Endothelial cell of umbilical vein (primary cell): ENCODE results near the gene GRAMD4. TPM values are rescaled to one million over a fixed set of nuclear protein-coding genes. Genes with fewer than 3 reads are reported as not detected.

Experiments used
- BruUV-seq: library from RNA; stranded (reverse); fragments of 400-500 nt; replicated peaks from 2 replicates; lab custom pipeline; 2021; lab: Mats Ljungman, UMichigan
- CTCF ChIA-PET: fragments of 300-600, 350-600 bp; sonication (Branson Sonifier 250); formaldehyde crosslinking; loops from one replicate; lab custom pipeline; 2021; ENCODE audit warnings: antibody characterized with exemption, inconsistent platforms; lab: Charles Lee
- POLR2A ChIA-PET: fragments of 300-600, 350-600 bp; sonication (Branson Sonifier 250); formaldehyde crosslinking; loops from one replicate; lab custom pipeline; 2021; ENCODE audit warnings: antibody characterized with exemption, inconsistent platforms; lab: Charles Lee
- DNase-seq: peaks from one replicate; pipeline ENCODE4 v3.0.0-alpha.2; 2011; ENCODE audit warnings: low read depth, low spot score
- FAIRE-seq: peaks from 2 replicates; lab custom pipeline; 2011; peaks lifted over from hg19 to GRCh38; lab: Jason Lieb, UNC
- H2AFZ ChIP-seq: 2 replicates; pipeline ENCODE4 v1.6.0; 2012; ENCODE audit warnings: low read depth, low read length, control low read depth, inconsistent platforms
- H3K27ac ChIP-seq: 2 replicates; pipeline ENCODE4 v1.5.1; 2011; ENCODE audit warnings: low read depth, mild to moderate bottlenecking, control low read depth, low read length, moderate library complexity; ENCODE audit not compliant: insufficient read depth
- H3K27me3 ChIP-seq, 2 experiments: 2 replicates each; pipeline versions ENCODE4 v1.6.0 to v1.6.1; 2011; ENCODE audit warnings: low read length in 2 of 2, mixed read lengths in 1 of 2; ENCODE audit not compliant: control insufficient read depth in 2 of 2, insufficient read depth in 2 of 2
- H3K36me3 ChIP-seq, 2 experiments: 2 replicates in 1 of 2; 3 replicates in 1 of 2; pipeline ENCODE4 v1.5.1; 2011; ENCODE audit warnings: low read length in 2 of 2, mild to moderate bottlenecking in 1 of 2, moderate library complexity in 1 of 2; ENCODE audit not compliant: control insufficient read depth in 2 of 2, insufficient read depth in 2 of 2; ENCODE audit errors: extremely low read depth in 1 of 2
- H3K4me1 ChIP-seq: 3 replicates; pipeline ENCODE4 v1.5.1; 2011; ENCODE audit warnings: mild to moderate bottlenecking, low read length; ENCODE audit not compliant: control insufficient read depth, insufficient read depth; ENCODE audit errors: extremely low read depth
- H3K4me2 ChIP-seq: 2 replicates; pipeline ENCODE4 v1.6.1; 2011; ENCODE audit warnings: low read length, control low read depth, mixed read lengths; ENCODE audit not compliant: insufficient read depth
- H3K4me3 ChIP-seq, 3 experiments: fragments of 200-600 bp in 1 of 3; sonication (generic), shearing (Covaris generic) in 1 of 3; replicated peaks in 1 of 3; 2 replicates each; pipeline ENCODE4 v1.5.1; 2011 to 2016; ENCODE audit warnings: control low read depth in 3 of 3, low read length in 3 of 3, mild to moderate bottlenecking in 2 of 3, inconsistent platforms in 1 of 3, low read depth in 1 of 3, moderate library complexity in 1 of 3; ENCODE audit not compliant: insufficient read depth in 1 of 3
- H3K79me2 ChIP-seq: 2 replicates; pipeline ENCODE4 v1.6.0; 2012; ENCODE audit warnings: low read length, inconsistent platforms; ENCODE audit not compliant: control insufficient read depth, insufficient read depth
- H3K9ac ChIP-seq: replicated peaks from 2 replicates; pipeline ENCODE3; 2011; ENCODE audit warnings: low read length, control low read depth; ENCODE audit not compliant: insufficient read depth; ENCODE audit errors: extremely low read depth
- H3K9me1 ChIP-seq: replicated peaks from 3 replicates; pipeline ENCODE4 v1.6.0; 2011; ENCODE audit warnings: mild to moderate bottlenecking, low read length; ENCODE audit not compliant: control insufficient read depth, insufficient read depth; ENCODE audit errors: extremely low read depth
- H3K9me3 ChIP-seq: replicated peaks from 2 replicates; pipeline ENCODE4 v1.5.1; 2012; ENCODE audit warnings: low read length, inconsistent platforms; ENCODE audit not compliant: control insufficient read depth, insufficient read depth
- H4K20me1 ChIP-seq: replicated peaks from 2 replicates; pipeline ENCODE3; 2011; ENCODE audit warnings: mild to moderate bottlenecking, low read length; ENCODE audit not compliant: control insufficient read depth, insufficient read depth; ENCODE audit errors: extremely low read depth
- EZH2 ChIP-seq: IDR thresholded peaks from 2 replicates; pipeline ENCODE4 v1.6.1; 2012; ENCODE audit warnings: borderline replicate concordance, low read depth, mild to moderate bottlenecking, moderate library complexity, low read length, inconsistent platforms; ENCODE audit not compliant: severe bottlenecking
- FOS ChIP-seq: IDR thresholded peaks from 2 replicates; pipeline ENCODE4 v1.6.1; 2011; ENCODE audit warnings: mild to moderate bottlenecking, low read length, moderate library complexity, borderline replicate concordance; ENCODE audit not compliant: insufficient read depth
- GATA2 ChIP-seq: IDR thresholded peaks from 2 replicates; pipeline ENCODE4 v1.7.0; 2011; ENCODE audit warnings: low read depth, mild to moderate bottlenecking, moderate library complexity, mixed read lengths, low read length; ENCODE audit not compliant: insufficient read length, insufficient read depth
- JUN ChIP-seq: IDR thresholded peaks from 2 replicates; pipeline ENCODE4 v1.6.1; 2011; ENCODE audit warnings: borderline replicate concordance, low read depth; ENCODE audit not compliant: insufficient read length, insufficient read depth
- MYC ChIP-seq: IDR thresholded peaks from one replicate; pipeline ENCODE4 v1.6.1; 2011; ENCODE audit warnings: mild to moderate bottlenecking, low read depth, low read length
- POLR2A ChIP-seq: IDR thresholded peaks from 2 replicates; pipeline ENCODE4 v1.6.1; 2012; ENCODE audit warnings: low read depth, mild to moderate bottlenecking, control low read depth, low read length
- POLR2AphosphoS5 ChIP-seq: IDR thresholded peaks from 2 replicates; pipeline ENCODE4 v1.6.1; 2012; ENCODE audit warnings: low read depth, mild to moderate bottlenecking, control low read depth, low read length, moderate library complexity; ENCODE audit not compliant: insufficient read depth
- dilution Hi-C: fragments of 300-500 bp; cut with MboI; formaldehyde crosslinking; loops from one replicate; pipeline ENCODE4 v1.15.0; 2019; ENCODE audit warnings: low sequenced_read_pairs; ENCODE audit not compliant: extremely low pct_ligation_motif_present
- intact Hi-C: fragments of 100-400 bp; cut with micrococcal nuclease; formaldehyde crosslinking; loops from one replicate; pipeline ENCODE4 v1.10.0; 2022
- polyA plus RNA-seq, 4 experiments: library from polyadenylated mRNA; depleted of rRNA in 3 of 4; stranded (reverse) in 3 of 4; unstranded in 1 of 4; fragments of >200 nt; gene quantifications; 2 replicates each; pipeline versions ENCODE4 v1.2.1 to v1.2.3, GENCODE V29; 2011 to 2012; ENCODE audit warnings: missing spikeins in 1 of 4
- total RNA-seq: library from RNA; stranded (reverse); gene quantifications from 2 replicates; pipeline ENCODE4 v1.2.3, GENCODE V29; 2021
- TF ChIP-seq, protein P1 (sequence below): IDR thresholded peaks from 2 replicates; pipeline ENCODE4 v1.6.1; 2011; ENCODE audit not compliant: insufficient read depth, insufficient read length
- TF ChIP-seq, protein P2 (sequence below), 2 donors: IDR thresholded peaks; 1 replicate in 1 of 2; 2 replicates in 1 of 2; pipeline ENCODE4 v1.5.1; 2011; ENCODE audit warnings: low read length in 2 of 2, mild to moderate bottlenecking in 2 of 2, moderate library complexity in 2 of 2, control low read depth in 1 of 2, inconsistent platforms in 1 of 2, low read depth in 1 of 2; ENCODE audit not compliant: insufficient read depth in 1 of 2; ENCODE audit errors: extremely low read depth in 1 of 2

GRAMD4 gene
- total and polyA plus RNA-seq, 2 donors (not counting 3 experiments of a cell fraction or from before 2014, with no cell fraction given), result 5.9 to 14.8 TPM

DNA sequence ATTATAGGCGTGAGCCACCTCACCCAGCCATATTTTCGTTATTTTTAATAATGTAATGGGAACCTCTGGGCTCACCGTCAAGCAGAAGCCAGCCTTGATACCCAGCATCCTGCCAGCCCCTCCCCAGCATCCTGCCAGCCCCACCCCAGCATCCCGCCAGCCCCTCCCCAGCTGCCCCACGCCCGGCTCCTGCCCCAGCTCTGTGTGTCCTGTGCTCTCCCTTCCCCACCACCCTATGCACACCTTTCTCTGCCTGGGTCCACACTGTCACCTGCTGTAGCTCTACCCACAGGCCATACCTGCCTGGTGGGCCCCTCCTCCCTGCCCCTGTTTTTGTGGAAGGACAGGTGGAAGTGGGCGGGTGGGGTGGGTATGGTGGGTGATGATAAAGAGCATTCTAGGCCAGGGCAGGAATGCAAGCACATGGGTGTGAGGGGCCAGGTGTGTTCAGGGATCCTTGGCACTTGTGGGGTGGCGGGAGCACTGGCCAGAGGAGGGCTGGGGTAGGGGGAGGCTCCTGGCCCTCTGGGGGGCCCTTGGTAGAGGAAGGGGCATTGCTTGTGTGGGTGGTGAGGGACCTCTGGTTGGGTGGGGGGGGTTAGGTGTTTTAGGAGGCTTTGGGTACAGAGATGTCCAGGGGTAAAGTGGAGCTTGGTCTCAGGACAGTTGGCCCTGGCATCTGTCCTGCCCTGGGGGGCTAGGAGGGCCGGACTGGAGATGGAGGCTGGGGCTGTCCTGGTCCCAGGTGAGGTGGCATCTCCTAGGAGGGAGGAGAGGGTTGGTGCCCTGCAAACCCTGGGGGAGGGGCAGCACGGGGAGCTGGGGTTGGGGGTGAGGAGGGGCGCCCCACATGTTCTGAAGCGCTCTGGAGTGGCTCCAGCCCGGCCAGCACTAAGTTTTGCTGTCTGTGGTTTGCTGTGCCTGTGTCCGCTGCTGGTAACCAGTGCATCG, 25.9 kb upstream of the GRAMD4 start:
- Histone ChIP-seq H3K27ac (no peak overlapping the region), H3K4me1 (no peaks in the 10 kb centered on the region), H3K27me3 (no peaks in the 10 kb centered on the region), H4K20me1 (no peaks in the 10 kb centered on the region), H3K9me3 (no peaks in the 10 kb centered on the region), H2AFZ (no peak overlapping the region), H3K9me1 (no peaks in the 10 kb centered on the region), H3K79me2 (no peaks in the 10 kb centered on the region), H3K36me3 (no peaks in the 10 kb centered on the region), H3K4me3 (no peak overlapping the region), H3K4me2 (no peak overlapping the region), H3K9ac (no peak overlapping the region)
- ChIA-PET POLR2A (no interaction called here), CTCF (no interaction called here)
- no TSS peak for BruUV-seq
- TF ChIP-seq, protein P1, sequence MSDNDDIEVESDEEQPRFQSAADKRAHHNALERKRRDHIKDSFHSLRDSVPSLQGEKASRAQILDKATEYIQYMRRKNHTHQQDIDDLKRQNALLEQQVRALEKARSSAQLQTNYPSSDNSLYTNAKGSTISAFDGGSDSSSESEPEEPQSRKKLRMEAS, result no peak
- no peak for TF ChIP-seq POLR2AphosphoS5
- no peak for TF ChIP-seq JUN
- no peak for TF ChIP-seq POLR2A
- TF ChIP-seq, protein P2, sequence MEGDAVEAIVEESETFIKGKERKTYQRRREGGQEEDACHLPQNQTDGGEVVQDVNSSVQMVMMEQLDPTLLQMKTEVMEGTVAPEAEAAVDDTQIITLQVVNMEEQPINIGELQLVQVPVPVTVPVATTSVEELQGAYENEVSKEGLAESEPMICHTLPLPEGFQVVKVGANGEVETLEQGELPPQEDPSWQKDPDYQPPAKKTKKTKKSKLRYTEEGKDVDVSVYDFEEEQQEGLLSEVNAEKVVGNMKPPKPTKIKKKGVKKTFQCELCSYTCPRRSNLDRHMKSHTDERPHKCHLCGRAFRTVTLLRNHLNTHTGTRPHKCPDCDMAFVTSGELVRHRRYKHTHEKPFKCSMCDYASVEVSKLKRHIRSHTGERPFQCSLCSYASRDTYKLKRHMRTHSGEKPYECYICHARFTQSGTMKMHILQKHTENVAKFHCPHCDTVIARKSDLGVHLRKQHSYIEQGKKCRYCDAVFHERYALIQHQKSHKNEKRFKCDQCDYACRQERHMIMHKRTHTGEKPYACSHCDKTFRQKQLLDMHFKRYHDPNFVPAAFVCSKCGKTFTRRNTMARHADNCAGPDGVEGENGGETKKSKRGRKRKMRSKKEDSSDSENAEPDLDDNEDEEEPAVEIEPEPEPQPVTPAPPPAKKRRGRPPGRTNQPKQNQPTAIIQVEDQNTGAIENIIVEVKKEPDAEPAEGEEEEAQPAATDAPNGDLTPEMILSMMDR (IDR thresholded peaks at IDR 0.05; ENCODE audit: extremely low read depth in 1 of 2, insufficient read depth in 1 of 2, low read depth in 1 of 2, low read length in 2 of 2), result no peak
- TF ChIP-seq MYC, result no peak
- TF ChIP-seq EZH2, result no peak
- no peak for TF ChIP-seq GATA2
- no peak for TF ChIP-seq FOS
- dilution Hi-C loops (no loop called here), intact Hi-C loops (no loop called here)
- FAIRE-seq, result no peak
- DNase-seq, result no peak
